HepG2 (cell line): ENCODE data around the gene CHAF1A. TPM values are rescaled to one million over a fixed set of nuclear protein-coding genes. Genes with fewer than 3 reads are reported as not detected.

ENCODE experiments used
- EEA1 ChIP-seq: sonication (generic); formaldehyde crosslinking; IDR thresholded peaks from 2 replicates; pipeline ENCODE4 v1.5.1; 2020; ENCODE audit warnings: mild to moderate bottlenecking, missing genetic modification reagents, borderline replicate concordance
- EP300 ChIP-seq, 3 experiments: sonication (generic) in 1 of 3; formaldehyde crosslinking in 1 of 3; IDR thresholded peaks; 2 replicates each; pipeline versions ENCODE4 v1.5.1 to v1.6.1; 2011 to 2020; ENCODE audit warnings: low read depth in 2 of 3, low read length in 2 of 3, borderline replicate concordance in 1 of 3, improper control_type of control experiment in 1 of 3, mild to moderate bottlenecking in 1 of 3, missing genetic modification reagents in 1 of 3, moderate library complexity in 1 of 3
- JARID2 ChIP-seq: sonication (generic); formaldehyde crosslinking; IDR thresholded peaks from 2 replicates; pipeline ENCODE4 v1.8.1; 2023; ENCODE audit warnings: missing genetic modification reagents, inconsistent platforms; ENCODE audit not compliant: insufficient replicate concordance
- LCORL ChIP-seq, 2 experiments: fragments of 450-650 bp in 1 of 2; sonication (generic) in 1 of 2; formaldehyde crosslinking in 1 of 2; IDR thresholded peaks; 2 replicates each; pipeline versions ENCODE4 v1.5.0 to v1.6.1; 2017 to 2020; ENCODE audit warnings: antibody characterized with exemption in 1 of 2, missing genetic modification reagents in 1 of 2
- RARA ChIP-seq: IDR thresholded peaks from 2 replicates; pipeline ENCODE4 v1.6.1; 2016; ENCODE audit warnings: missing genetic modification reagents, missing compliant biosample characterization
- TAF1 ChIP-seq: sonication (generic); formaldehyde crosslinking; IDR thresholded peaks from 2 replicates; pipeline ENCODE4 v1.4.0; 2020; ENCODE audit warnings: missing genetic modification reagents
- TSC22D2 ChIP-seq: sonication (generic); formaldehyde crosslinking; IDR thresholded peaks from 2 replicates; pipeline ENCODE4 v1.5.1; 2020; ENCODE audit warnings: missing genetic modification reagents, mild to moderate bottlenecking, borderline replicate concordance
- ZBTB7A ChIP-seq: sonication (generic); formaldehyde crosslinking; IDR thresholded peaks from 2 replicates; pipeline ENCODE4 v1.8.0; 2022; ENCODE audit warnings: mild to moderate bottlenecking, missing genetic modification reagents
- ZKSCAN8 ChIP-seq: IDR thresholded peaks from 2 replicates; pipeline ENCODE4 v1.6.1; 2016; ENCODE audit warnings: borderline replicate concordance, missing genetic modification reagents, missing compliant biosample characterization
- ZNF253 ChIP-seq: sonication (generic); formaldehyde crosslinking; IDR thresholded peaks from 2 replicates; pipeline ENCODE4 v1.8.0; 2022; ENCODE audit warnings: mild to moderate bottlenecking, missing genetic modification reagents, borderline replicate concordance
- ZNF263 ChIP-seq: sonication (generic); formaldehyde crosslinking; IDR thresholded peaks from 2 replicates; pipeline ENCODE4 v1.4.0; 2020; ENCODE audit warnings: missing genetic modification reagents
- ZNF343 ChIP-seq: sonication (generic); formaldehyde crosslinking; IDR thresholded peaks from 2 replicates; pipeline ENCODE4 v1.4.0; 2020; ENCODE audit warnings: mild to moderate bottlenecking, missing genetic modification reagents
- ZNF607 ChIP-seq: sonication (generic); formaldehyde crosslinking; IDR thresholded peaks from 2 replicates; pipeline ENCODE4 v1.5.1; 2020; ENCODE audit warnings: missing genetic modification reagents, mild to moderate bottlenecking, borderline replicate concordance
- polyA plus RNA-seq, 8 experiments: library from polyadenylated mRNA; depleted of rRNA in 3 of 8; stranded (reverse) in 7 of 8; unstranded in 1 of 8; fragments of >200 nt; fragmentation: Illumina TruSeq in 4 of 8; extraction: Trizol in 4 of 8; gene quantifications; 2 replicates each; pipeline versions ENCODE4 v1.2.1 to v1.2.3, GENCODE V29; 2011 to 2016; ENCODE audit warnings: low read depth in 4 of 8, missing spikeins in 1 of 8, mixed read lengths in 1 of 8; ENCODE audit not compliant: insufficient read depth in 1 of 8
- total RNA-seq, 5 experiments: library from RNA; depleted of rRNA; stranded (reverse); fragments of >200 nt; fragmentation: Illumina TruSeq; extraction: Trizol; gene quantifications; 2 replicates each; pipeline ENCODE4 v1.2.3, GENCODE V29; 2016; ENCODE audit warnings: low read depth in 1 of 5
- TF ChIP-seq, protein P1 (sequence below): sonication (generic); formaldehyde crosslinking; IDR thresholded peaks from 2 replicates; pipeline ENCODE4 v1.4.0; 2020; ENCODE audit warnings: mild to moderate bottlenecking, missing genetic modification reagents, borderline replicate concordance
- TF ChIP-seq, protein P2 (sequence below): sonication (generic); formaldehyde crosslinking; IDR thresholded peaks from 2 replicates; pipeline ENCODE4 v1.4.0; 2020; ENCODE audit warnings: missing genetic modification reagents, borderline replicate concordance
- TF ChIP-seq, protein P3 (sequence below): sonication (generic); formaldehyde crosslinking; IDR thresholded peaks from 2 replicates; pipeline ENCODE4 v1.4.0; 2020; ENCODE audit warnings: missing genetic modification reagents
- TF ChIP-seq, protein P4 (sequence below): sonication (generic); formaldehyde crosslinking; conservative IDR thresholded peaks from 2 replicates; pipeline ENCODE4 v1.4.0; 2020; ENCODE audit warnings: mild to moderate bottlenecking, missing genetic modification reagents, moderate library complexity

Gene CHAF1A
- total and polyA plus RNA-seq, 2 of the 13 experiments (the other 11 are each of a cell fraction or from before 2014, with no cell fraction given) = 11.0 to 34.8 TPM

DNA sequence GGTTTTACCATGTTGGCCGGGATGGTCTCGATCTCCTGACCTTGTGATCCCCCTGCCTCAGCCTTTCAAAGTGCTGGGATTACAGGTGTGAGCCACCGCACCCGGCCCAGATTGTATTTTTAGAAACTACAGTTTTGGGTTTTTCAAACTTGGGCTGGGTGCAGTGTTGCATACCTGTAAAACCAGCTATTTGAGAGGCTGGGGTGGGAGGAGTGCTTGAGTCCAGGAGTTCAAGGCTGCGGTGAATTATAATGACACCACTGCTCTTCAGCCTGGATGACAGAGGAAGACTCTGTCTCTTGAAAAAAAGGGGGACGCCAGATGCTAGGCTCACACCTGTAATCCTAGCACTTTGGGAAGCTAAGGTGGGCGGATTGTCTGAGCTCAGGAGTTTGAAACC, 4.2 kb downstream of the CHAF1A start (continued):
- TF ChIP-seq EEA1 (CRISPR knock-in tag) (no peak), JARID2 (CRISPR knock-in tag) (no peak), ZKSCAN8 (no peak), RARA (CRISPR knock-in tag) (peak; percentile 37; the same call in 1 of the 2 replicates), LCORL (IDR thresholded peaks at IDR 0.05) (no peak), LCORL (CRISPR knock-in tag; IDR thresholded peaks at IDR 0.05) (0 out of 2 replicates have a peak, but pooled peaks have one; percentile 23), ZNF607 (CRISPR knock-in tag) (no peak), ZNF343 (no peak), TAF1 (CRISPR knock-in tag) (no peak), EP300 (IDR thresholded peaks at IDR 0.05; ENCODE audit: low read depth in 2 of 2, low read length in 2 of 2) (no peak), EP300 (CRISPR knock-in tag; IDR thresholded peaks at IDR 0.05; ENCODE audit: borderline replicate concordance) (no peak), ZNF253 (CRISPR knock-in tag) (no peak), TSC22D2 (CRISPR knock-in tag) (no peak), ZNF263 (CRISPR knock-in tag) (peak; percentile 34; the same call in 1 of the 2 replicates), ZBTB7A (CRISPR knock-in tag) (no peak)
- TF ChIP-seq, protein P1, sequence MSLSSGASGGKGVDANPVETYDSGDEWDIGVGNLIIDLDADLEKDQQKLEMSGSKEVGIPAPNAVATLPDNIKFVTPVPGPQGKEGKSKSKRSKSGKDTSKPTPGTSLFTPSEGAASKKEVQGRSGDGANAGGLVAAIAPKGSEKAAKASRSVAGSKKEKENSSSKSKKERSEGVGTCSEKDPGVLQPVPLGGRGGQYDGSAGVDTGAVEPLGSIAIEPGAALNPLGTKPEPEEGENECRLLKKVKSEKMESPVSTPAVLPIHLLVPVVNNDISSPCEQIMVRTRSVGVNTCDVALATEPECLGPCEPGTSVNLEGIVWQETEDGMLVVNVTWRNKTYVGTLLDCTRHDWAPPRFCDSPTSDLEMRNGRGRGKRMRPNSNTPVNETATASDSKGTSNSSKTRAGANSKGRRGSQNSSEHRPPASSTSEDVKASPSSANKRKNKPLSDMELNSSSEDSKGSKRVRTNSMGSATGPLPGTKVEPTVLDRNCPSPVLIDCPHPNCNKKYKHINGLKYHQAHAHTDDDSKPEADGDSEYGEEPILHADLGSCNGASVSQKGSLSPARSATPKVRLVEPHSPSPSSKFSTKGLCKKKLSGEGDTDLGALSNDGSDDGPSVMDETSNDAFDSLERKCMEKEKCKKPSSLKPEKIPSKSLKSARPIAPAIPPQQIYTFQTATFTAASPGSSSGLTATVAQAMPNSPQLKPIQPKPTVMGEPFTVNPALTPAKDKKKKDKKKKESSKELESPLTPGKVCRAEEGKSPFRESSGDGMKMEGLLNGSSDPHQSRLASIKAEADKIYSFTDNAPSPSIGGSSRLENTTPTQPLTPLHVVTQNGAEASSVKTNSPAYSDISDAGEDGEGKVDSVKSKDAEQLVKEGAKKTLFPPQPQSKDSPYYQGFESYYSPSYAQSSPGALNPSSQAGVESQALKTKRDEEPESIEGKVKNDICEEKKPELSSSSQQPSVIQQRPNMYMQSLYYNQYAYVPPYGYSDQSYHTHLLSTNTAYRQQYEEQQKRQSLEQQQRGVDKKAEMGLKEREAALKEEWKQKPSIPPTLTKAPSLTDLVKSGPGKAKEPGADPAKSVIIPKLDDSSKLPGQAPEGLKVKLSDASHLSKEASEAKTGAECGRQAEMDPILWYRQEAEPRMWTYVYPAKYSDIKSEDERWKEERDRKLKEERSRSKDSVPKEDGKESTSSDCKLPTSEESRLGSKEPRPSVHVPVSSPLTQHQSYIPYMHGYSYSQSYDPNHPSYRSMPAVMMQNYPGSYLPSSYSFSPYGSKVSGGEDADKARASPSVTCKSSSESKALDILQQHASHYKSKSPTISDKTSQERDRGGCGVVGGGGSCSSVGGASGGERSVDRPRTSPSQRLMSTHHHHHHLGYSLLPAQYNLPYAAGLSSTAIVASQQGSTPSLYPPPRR (CRISPR knock-in tag) = no peak
- TF ChIP-seq, protein P2, sequence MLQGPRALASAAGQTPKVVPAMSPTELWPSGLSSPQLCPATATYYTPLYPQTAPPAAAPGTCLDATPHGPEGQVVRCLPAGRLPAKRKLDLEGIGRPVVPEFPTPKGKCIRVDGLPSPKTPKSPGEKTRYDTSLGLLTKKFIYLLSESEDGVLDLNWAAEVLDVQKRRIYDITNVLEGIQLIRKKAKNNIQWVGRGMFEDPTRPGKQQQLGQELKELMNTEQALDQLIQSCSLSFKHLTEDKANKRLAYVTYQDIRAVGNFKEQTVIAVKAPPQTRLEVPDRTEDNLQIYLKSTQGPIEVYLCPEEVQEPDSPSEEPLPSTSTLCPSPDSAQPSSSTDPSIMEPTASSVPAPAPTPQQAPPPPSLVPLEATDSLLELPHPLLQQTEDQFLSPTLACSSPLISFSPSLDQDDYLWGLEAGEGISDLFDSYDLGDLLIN (CRISPR knock-in tag) = no peak
- TF ChIP-seq, protein P3, sequence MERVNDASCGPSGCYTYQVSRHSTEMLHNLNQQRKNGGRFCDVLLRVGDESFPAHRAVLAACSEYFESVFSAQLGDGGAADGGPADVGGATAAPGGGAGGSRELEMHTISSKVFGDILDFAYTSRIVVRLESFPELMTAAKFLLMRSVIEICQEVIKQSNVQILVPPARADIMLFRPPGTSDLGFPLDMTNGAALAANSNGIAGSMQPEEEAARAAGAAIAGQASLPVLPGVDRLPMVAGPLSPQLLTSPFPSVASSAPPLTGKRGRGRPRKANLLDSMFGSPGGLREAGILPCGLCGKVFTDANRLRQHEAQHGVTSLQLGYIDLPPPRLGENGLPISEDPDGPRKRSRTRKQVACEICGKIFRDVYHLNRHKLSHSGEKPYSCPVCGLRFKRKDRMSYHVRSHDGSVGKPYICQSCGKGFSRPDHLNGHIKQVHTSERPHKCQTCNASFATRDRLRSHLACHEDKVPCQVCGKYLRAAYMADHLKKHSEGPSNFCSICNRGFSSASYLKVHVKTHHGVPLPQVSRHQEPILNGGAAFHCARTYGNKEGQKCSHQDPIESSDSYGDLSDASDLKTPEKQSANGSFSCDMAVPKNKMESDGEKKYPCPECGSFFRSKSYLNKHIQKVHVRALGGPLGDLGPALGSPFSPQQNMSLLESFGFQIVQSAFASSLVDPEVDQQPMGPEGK (CRISPR knock-in tag) = peak; percentile 26; the same call in 1 of the 2 replicates
- TF ChIP-seq, protein P4, sequence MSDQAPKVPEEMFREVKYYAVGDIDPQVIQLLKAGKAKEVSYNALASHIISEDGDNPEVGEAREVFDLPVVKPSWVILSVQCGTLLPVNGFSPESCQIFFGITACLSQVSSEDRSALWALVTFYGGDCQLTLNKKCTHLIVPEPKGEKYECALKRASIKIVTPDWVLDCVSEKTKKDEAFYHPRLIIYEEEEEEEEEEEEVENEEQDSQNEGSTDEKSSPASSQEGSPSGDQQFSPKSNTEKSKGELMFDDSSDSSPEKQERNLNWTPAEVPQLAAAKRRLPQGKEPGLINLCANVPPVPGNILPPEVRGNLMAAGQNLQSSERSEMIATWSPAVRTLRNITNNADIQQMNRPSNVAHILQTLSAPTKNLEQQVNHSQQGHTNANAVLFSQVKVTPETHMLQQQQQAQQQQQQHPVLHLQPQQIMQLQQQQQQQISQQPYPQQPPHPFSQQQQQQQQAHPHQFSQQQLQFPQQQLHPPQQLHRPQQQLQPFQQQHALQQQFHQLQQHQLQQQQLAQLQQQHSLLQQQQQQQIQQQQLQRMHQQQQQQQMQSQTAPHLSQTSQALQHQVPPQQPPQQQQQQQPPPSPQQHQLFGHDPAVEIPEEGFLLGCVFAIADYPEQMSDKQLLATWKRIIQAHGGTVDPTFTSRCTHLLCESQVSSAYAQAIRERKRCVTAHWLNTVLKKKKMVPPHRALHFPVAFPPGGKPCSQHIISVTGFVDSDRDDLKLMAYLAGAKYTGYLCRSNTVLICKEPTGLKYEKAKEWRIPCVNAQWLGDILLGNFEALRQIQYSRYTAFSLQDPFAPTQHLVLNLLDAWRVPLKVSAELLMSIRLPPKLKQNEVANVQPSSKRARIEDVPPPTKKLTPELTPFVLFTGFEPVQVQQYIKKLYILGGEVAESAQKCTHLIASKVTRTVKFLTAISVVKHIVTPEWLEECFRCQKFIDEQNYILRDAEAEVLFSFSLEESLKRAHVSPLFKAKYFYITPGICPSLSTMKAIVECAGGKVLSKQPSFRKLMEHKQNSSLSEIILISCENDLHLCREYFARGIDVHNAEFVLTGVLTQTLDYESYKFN (CRISPR knock-in tag) = peak; percentile 49; the same call in 1 of the 2 replicates
